H1 (cell line): ENCODE measurements around the gene FOXD2.

ENCODE experiments used
- CHD1 ChIP-seq: IDR thresholded peaks from 2 replicates; pipeline ENCODE4 v1.6.1; 2012; ENCODE audit warnings: low read depth, low read length, improper control_type of control experiment
- CHD2 ChIP-seq: IDR thresholded peaks from 2 replicates; pipeline ENCODE4 v1.6.1; 2012; ENCODE audit warnings: low read length, improper control_type of control experiment
- CTCF ChIP-seq, 3 experiments: IDR thresholded peaks; 1 replicate in 2 of 3; 2 replicates in 1 of 3; pipeline versions ENCODE4 v1.5.1 to v1.6.1; 2011; ENCODE audit warnings: low read length in 3 of 3, mild to moderate bottlenecking in 3 of 3, inconsistent platforms in 2 of 3, low read depth in 1 of 3, moderate library complexity in 1 of 3; ENCODE audit not compliant: insufficient read depth in 1 of 3; ENCODE audit errors: control extremely low read depth in 1 of 3
- EGR1 ChIP-seq: IDR thresholded peaks from 2 replicates; pipeline ENCODE4 v1.6.1; 2011; ENCODE audit warnings: low read depth, low read length, borderline replicate concordance
- EP300 ChIP-seq, 2 experiments: IDR thresholded peaks; 1 replicate in 1 of 2; 2 replicates in 1 of 2; pipeline ENCODE4 v1.6.1; 2011 to 2012; ENCODE audit warnings: low read depth in 2 of 2, low read length in 2 of 2, mild to moderate bottlenecking in 2 of 2, borderline replicate concordance in 1 of 2, inconsistent platforms in 1 of 2, moderate library complexity in 1 of 2
- EZH2 ChIP-seq: fragments of 200-600 bp; sonication (generic); IDR thresholded peaks from 2 replicates; pipeline ENCODE4 v1.7.1; 2012; ENCODE audit warnings: low read depth, mild to moderate bottlenecking, moderate library complexity, low read length, inconsistent platforms; ENCODE audit not compliant: severe bottlenecking
- MAFK ChIP-seq: IDR thresholded peaks from 2 replicates; pipeline ENCODE4 v1.6.1; 2012; ENCODE audit warnings: low read depth, mild to moderate bottlenecking, improper control_type of control experiment, low read length
- POLR2A ChIP-seq, 2 experiments: IDR thresholded peaks; 1 replicate in 1 of 2; 2 replicates in 1 of 2; pipeline ENCODE4 v1.6.1; 2011; ENCODE audit warnings: low read depth in 2 of 2, low read length in 2 of 2, mild to moderate bottlenecking in 2 of 2; ENCODE audit errors: control extremely low read depth in 1 of 2
- POLR2AphosphoS5 ChIP-seq: IDR thresholded peaks from 2 replicates; pipeline ENCODE4 v1.6.1; 2011; ENCODE audit warnings: low read depth, low read length
- RAD21 ChIP-seq, 2 experiments: IDR thresholded peaks in 1 of 2; conservative IDR thresholded peaks in 1 of 2; 2 replicates each; pipeline ENCODE4 v1.6.1; 2011; ENCODE audit warnings: low read depth in 2 of 2, low read length in 2 of 2, improper control_type of control experiment in 1 of 2, inconsistent platforms in 1 of 2, mild to moderate bottlenecking in 1 of 2, moderate library complexity in 1 of 2
- SP2 ChIP-seq: IDR thresholded peaks from 2 replicates; pipeline ENCODE4 v1.6.1; 2012; ENCODE audit warnings: mild to moderate bottlenecking, low read length, inconsistent platforms
- TAF1 ChIP-seq: IDR thresholded peaks from 2 replicates; pipeline ENCODE4 v1.6.1; 2011; ENCODE audit warnings: mild to moderate bottlenecking, low read depth, low read length
- ZNF274 ChIP-seq: IDR thresholded peaks from 2 replicates; pipeline ENCODE4 v1.7.0; 2012; ENCODE audit warnings: low read length, borderline replicate concordance; ENCODE audit errors: extremely low read depth

GRCh38 chr1:47474278-47475193 is 36.7 kb downstream of the FOXD2 start:
- TF ChIP-seq TAF1 (no peak), MAFK (no peak), POLR2A (IDR thresholded peaks at IDR 0.05; ENCODE audit: control extremely low read depth in 1 of 2, low read depth in 2 of 2, low read length in 2 of 2) (no peak), EP300 (IDR thresholded peaks at IDR 0.05; ENCODE audit: borderline replicate concordance in 1 of 2, low read depth in 2 of 2, low read length in 2 of 2) (no peak), CTCF (IDR thresholded peaks at IDR 0.05; ENCODE audit: control extremely low read depth in 1 of 3, insufficient read depth in 1 of 3, low read depth in 1 of 3, low read length in 3 of 3) (no peak), POLR2AphosphoS5 (no peak), SP2 (no peak), EZH2 (no peak), EGR1 (no peak), CHD2 (no peak), ZNF274 (no peak), CHD1 (no peak), RAD21 (IDR thresholded peaks at IDR 0.05 in 1 of 2, conservative IDR thresholded peaks at IDR 0.05 in 1 of 2; ENCODE audit: low read depth in 2 of 2, low read length in 2 of 2) (no peak)
